Measurements from ENCODE around the gene PLEKHG3.

DNA sequence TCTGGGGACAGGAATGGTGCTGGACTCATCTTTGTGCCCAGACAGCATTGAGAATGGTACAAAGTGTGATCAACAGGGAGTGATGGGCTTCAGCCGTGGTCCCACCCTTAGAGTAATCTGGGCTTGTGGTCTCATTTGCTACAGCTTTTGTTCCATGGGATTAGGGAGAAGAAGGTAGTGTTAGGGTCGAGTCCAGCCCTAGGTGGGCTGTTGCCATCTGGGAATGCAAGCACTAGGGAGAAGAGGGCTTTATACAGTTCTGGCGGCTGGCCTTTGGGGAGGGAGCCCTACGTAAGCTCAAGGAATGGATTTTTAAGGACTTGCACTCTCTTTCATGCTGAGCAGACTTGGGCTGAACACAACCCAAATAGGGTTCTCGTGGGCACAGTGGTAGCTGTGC, 4.9 kb downstream of the PLEKHG3 start:
- no peak for TF ChIP-seq JUND (IDR thresholded peaks at IDR 0.05)
- TF ChIP-seq, protein P1, sequence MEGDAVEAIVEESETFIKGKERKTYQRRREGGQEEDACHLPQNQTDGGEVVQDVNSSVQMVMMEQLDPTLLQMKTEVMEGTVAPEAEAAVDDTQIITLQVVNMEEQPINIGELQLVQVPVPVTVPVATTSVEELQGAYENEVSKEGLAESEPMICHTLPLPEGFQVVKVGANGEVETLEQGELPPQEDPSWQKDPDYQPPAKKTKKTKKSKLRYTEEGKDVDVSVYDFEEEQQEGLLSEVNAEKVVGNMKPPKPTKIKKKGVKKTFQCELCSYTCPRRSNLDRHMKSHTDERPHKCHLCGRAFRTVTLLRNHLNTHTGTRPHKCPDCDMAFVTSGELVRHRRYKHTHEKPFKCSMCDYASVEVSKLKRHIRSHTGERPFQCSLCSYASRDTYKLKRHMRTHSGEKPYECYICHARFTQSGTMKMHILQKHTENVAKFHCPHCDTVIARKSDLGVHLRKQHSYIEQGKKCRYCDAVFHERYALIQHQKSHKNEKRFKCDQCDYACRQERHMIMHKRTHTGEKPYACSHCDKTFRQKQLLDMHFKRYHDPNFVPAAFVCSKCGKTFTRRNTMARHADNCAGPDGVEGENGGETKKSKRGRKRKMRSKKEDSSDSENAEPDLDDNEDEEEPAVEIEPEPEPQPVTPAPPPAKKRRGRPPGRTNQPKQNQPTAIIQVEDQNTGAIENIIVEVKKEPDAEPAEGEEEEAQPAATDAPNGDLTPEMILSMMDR (IDR thresholded peaks at IDR 0.05; ENCODE audit: low read depth, low read length, missing input control), result no peak
- no peak for TF ChIP-seq RAD21 (IDR thresholded peaks at IDR 0.05)
- TF ChIP-seq FOXA1 (IDR thresholded peaks at IDR 0.05), result no peak
- TF ChIP-seq, protein P2, sequence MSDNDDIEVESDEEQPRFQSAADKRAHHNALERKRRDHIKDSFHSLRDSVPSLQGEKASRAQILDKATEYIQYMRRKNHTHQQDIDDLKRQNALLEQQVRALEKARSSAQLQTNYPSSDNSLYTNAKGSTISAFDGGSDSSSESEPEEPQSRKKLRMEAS (IDR thresholded peaks at IDR 0.05), result no peak
- TF ChIP-seq GABPA (IDR thresholded peaks at IDR 0.05 in 1 of 2, conservative IDR thresholded peaks at IDR 0.05 in 1 of 2), result no peak
- TF ChIP-seq, protein P3, sequence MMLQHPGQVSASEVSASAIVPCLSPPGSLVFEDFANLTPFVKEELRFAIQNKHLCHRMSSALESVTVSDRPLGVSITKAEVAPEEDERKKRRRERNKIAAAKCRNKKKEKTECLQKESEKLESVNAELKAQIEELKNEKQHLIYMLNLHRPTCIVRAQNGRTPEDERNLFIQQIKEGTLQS (IDR thresholded peaks at IDR 0.05), result no peak

Measured in liver (tissue), 3 donors.